Sigmoid colon (tissue), 7 donors: ENCODE results near the gene PREX1. TPM values are rescaled to one million over a fixed set of nuclear protein-coding genes. Genes with fewer than 3 reads are reported as not detected.
A peak's percentile ranks its signal among the peaks of the same experiment; 100 is the strongest.

Experiments
- DNase-seq: peaks from one replicate; pipeline ENCODE4 v3.0.0-alpha.2; 2019
- H3K27ac ChIP-seq, 4 donors: fragments of 200-600 bp; sonication (generic); one replicate each; pipeline ENCODE4 v1.5.1; 2016 to 2019; ENCODE audit warnings: mild to moderate bottlenecking in 1 of 4
- H3K27me3 ChIP-seq, 3 donors: fragments of 200-600 bp; sonication (generic); one replicate each; pipeline ENCODE4 v1.5.1; 2019; ENCODE audit warnings: mild to moderate bottlenecking in 1 of 3
- H3K36me3 ChIP-seq, 4 donors: fragments of 200-600 bp; sonication (generic); one replicate each; pipeline ENCODE4 v1.5.1; 2016 to 2019
- H3K4me1 ChIP-seq, 4 donors: fragments of 200-600 bp; sonication (generic); one replicate each; pipeline ENCODE4 v1.5.1; 2017 to 2019
- H3K4me3 ChIP-seq, 4 donors: fragments of 200-600 bp; sonication (generic); one replicate each; pipeline ENCODE4 v1.5.1; 2017 to 2019; ENCODE audit warnings: mild to moderate bottlenecking in 2 of 4, moderate library complexity in 1 of 4
- H3K9me3 ChIP-seq, 4 donors: fragments of 200-600 bp in 3 of 4; sonication (generic) in 3 of 4; one replicate each; pipeline versions ENCODE4 v1.5.1 to v1.6.1; 2013 to 2019
- CTCF ChIP-seq, 4 experiments: fragments of 450-650 bp in 3 of 4; fragments of 200-600 bp in 1 of 4; IDR thresholded peaks; one replicate each; pipeline ENCODE4 v1.5.1; 2016 to 2019; ENCODE audit warnings: antibody characterized with exemption in 4 of 4, mild to moderate bottlenecking in 3 of 4, moderate library complexity in 2 of 4
- EP300 ChIP-seq, 4 donors: sonication (generic); formaldehyde crosslinking; IDR thresholded peaks; one replicate each; pipeline ENCODE4 v1.6.1; 2017; ENCODE audit warnings: antibody characterized with exemption in 4 of 4
- POLR2A ChIP-seq, 2 donors: fragments of 450-650 bp; IDR thresholded peaks; one replicate each; pipeline ENCODE4 v1.6.1; 2016; ENCODE audit warnings: antibody characterized with exemption in 2 of 2, mild to moderate bottlenecking in 2 of 2, moderate library complexity in 2 of 2
- POLR2AphosphoS5 ChIP-seq, 4 donors: sonication (generic); formaldehyde crosslinking; IDR thresholded peaks; one replicate each; pipeline ENCODE4 v1.6.1; 2017; ENCODE audit warnings: antibody characterized with exemption in 4 of 4
- WGBS, 2 donors: extraction: QIAGEN DNeasy Blood & Tissue Kit; methylation state at CpG; one replicate each; pipeline ENCODE4 v1.1.7; 2013; 5-methylcytosine and 5-hydroxymethylcytosine counted together
- intact Hi-C: fragments of 100-400 bp; cut with DNase I; formaldehyde crosslinking; loops from one replicate; pipeline ENCODE4 v1.15.1; 2023
- polyA plus RNA-seq, 3 donors: library from polyadenylated mRNA; stranded (reverse); fragments of 200-250 nt; gene quantifications; one replicate each; pipeline ENCODE4 v1.2.3, GENCODE V29; 2013
- total RNA-seq, 4 donors: library from RNA; depleted of rRNA; stranded (reverse); fragments of >200 nt; gene quantifications; one replicate each; pipeline ENCODE4 v1.1.0, GENCODE V29; 2016
- donor health status: healthy with polysubstance abuse.
- donor health status: Bipolar disorder and iron deficiency.
- donor health status: healthy.

PREX1 gene
- total and polyA plus RNA-seq, 7 donors = 5.4 to 22.9 (median 15.5) TPM

GRCh38 chr20:48607544-48607865 is 220.3 kb downstream of the PREX1 start:
- Histone ChIP-seq H3K27me3 (no peaks in the 10 kb centered on the region), H3K36me3 (no peaks in the 10 kb centered on the region), H3K4me3 (no peak overlapping the region), H3K27ac (no peak overlapping the region), H3K4me1 (no peaks in the 10 kb centered on the region), H3K9me3 (no peaks in the 10 kb centered on the region)
- no peak for DNase-seq
- 95 to 96% methylated on average over 8 of the region's 8 CpGs for WGBS, 2 donors
- intact Hi-C loops = no loop called here
- no peak for TF ChIP-seq CTCF (IDR thresholded peaks at IDR 0.05)
- TF ChIP-seq POLR2A (IDR thresholded peaks at IDR 0.05) = no peak
- no peak for TF ChIP-seq POLR2AphosphoS5 (IDR thresholded peaks at IDR 0.05)
- no peak for TF ChIP-seq EP300 (IDR thresholded peaks at IDR 0.05)

DNA sequence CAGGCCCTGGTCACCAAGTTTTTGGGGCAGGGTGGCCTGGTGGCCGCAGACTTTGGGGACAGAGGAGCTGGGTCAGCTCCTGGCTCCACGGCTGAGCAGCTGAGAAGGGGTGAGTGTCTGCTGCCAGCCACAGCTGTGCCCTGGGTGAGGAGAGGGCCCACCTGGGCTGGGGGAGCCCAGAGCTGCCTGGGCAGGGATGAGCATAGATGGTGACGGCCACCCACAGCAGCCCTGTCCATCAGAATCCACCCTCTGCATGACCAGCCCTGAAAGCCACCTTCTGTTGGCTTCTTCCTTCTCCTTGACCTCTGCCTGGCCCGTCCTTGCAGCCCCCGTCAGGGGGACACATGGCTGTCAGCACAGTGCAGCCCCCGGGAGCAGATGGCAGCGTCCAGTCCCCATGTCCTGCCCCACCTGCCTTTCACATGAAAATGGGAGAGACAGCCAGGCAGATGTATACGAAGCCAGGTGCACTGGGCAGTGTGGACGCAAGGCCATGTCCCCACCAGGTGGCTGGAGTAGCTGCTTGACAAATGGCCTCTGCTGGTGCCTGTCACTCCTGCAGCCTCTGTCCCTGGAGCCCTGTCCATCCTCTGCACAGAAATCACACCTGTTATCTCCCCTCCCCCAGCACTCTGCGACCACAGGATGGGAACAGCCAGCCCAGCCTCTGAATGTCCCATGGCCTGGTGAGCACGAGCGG is 220.8 kb downstream of the PREX1 start:
- Histone ChIP-seq H3K4me3 (no peak overlapping the region), H3K4me1 (no peaks in the 10 kb centered on the region), H3K36me3 (no peaks in the 10 kb centered on the region), H3K9me3 (no peaks in the 10 kb centered on the region), H3K27ac (no peak overlapping the region), H3K27me3 (no peaks in the 10 kb centered on the region)
- WGBS, 2 donors = 85 to 92% methylated on average over 12 of the region's 12 CpGs
- DNase-seq = peak; percentile 54
- intact Hi-C loops = no loop called here
- TF ChIP-seq CTCF (IDR thresholded peaks at IDR 0.05) (no peak), EP300 (IDR thresholded peaks at IDR 0.05) (no peak), POLR2A (IDR thresholded peaks at IDR 0.05) (no peak), POLR2AphosphoS5 (IDR thresholded peaks at IDR 0.05) (no peak)

DNA sequence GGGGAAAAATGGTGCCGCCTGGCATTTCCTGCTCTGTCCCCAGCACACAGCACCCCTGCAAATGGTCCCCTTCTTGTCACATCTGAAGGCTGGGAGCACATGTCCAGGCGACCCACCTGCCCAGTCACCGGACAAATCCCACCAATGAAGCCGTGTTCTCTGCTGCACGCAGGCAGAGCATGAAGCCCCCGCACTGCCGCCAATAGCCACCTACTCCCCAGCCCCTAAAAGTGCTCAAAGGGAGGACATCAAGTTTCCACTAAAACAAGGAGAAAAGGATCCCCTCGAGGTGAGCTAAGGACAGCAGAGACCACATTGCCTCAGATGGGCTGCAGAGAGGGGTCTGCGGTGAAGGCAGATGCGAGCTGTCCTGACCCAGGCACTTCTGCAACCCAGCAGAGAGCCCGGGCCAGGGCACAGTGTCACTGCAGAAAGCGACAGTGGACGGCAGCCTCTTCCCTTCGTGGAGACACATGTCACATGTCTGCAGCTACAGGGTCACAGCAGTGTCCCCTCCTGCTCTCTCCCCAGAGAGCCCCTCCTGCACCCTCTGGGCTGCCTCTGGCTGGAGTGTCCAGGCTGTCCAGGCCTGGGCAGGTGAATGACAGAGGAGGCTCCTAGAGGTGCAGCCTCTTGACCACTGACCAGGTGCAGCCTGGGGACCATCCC is 221.5 kb downstream of the PREX1 start:
- intact Hi-C loops = no loop called here
- Histone ChIP-seq H3K36me3 (no peaks in the 10 kb centered on the region), H3K9me3 (peaks cover 0 to 1% (median 0%) of the 10 kb centered on the region in 4 donors), H3K4me1 (no peaks in the 10 kb centered on the region), H3K27me3 (no peaks in the 10 kb centered on the region), H3K27ac (no peak overlapping the region), H3K4me3 (no peak overlapping the region)
- WGBS, 2 donors = 82 to 85% methylated on average over 14 of the region's 14 CpGs
- TF ChIP-seq POLR2A (IDR thresholded peaks at IDR 0.05) (no peak), EP300 (IDR thresholded peaks at IDR 0.05) (no peak), CTCF (IDR thresholded peaks at IDR 0.05) (no peak), POLR2AphosphoS5 (IDR thresholded peaks at IDR 0.05) (no peak)
- peak; percentile 21 for DNase-seq

DNA sequence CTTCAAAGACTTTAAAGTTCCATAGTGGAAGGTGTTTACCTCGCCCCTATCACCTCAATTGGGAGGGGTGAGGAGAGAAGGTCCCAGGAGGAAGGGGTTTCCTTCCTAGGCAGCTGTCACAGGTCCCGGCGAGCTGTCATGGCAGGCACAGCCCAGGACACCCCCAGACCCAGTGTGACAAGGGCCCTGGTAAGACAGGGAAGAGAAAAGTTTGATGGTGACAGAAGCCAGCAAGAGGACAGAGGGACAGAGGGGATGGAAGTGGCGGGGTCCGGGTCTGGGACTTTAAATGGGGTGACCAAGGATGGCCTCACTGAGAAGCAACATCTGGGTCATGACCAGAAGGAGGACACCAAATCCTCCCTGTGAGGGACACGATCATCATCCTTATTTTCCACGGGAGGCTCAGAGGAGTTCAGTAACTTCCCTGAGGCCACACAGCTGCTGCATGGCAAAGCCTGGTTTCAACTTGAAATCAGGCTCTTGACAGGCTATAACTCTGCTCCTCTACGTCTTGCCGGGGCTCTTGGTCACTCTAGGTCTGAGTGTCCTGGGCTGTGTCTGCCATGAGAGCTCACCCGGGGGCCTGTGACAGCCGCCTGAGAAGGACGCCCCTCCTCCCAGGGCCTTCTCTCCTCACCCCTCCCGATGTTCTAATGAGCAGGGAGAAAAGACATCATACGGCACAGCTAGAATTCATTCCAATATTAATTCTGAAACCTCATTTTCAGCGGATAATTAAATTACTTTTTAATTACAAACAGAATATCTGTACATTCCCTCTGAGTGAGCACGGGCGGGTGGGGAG is 222.2 kb downstream of the PREX1 start:
- Histone ChIP-seq H3K27ac (no peak overlapping the region), H3K27me3 (no peaks in the 10 kb centered on the region), H3K4me1 (no peaks in the 10 kb centered on the region), H3K36me3 (no peaks in the 10 kb centered on the region), H3K9me3 (peaks cover 0 to 1% (median 0%) of the 10 kb centered on the region in 4 donors), H3K4me3 (no peak overlapping the region)
- 79 to 81% methylated on average over 17 of the region's 17 CpGs for WGBS, 2 donors
- TF ChIP-seq POLR2A (IDR thresholded peaks at IDR 0.05) (no peak), CTCF (IDR thresholded peaks at IDR 0.05) (no peak), POLR2AphosphoS5 (IDR thresholded peaks at IDR 0.05) (no peak), EP300 (IDR thresholded peaks at IDR 0.05) (no peak)
- DNase-seq = peak; percentile 51
- intact Hi-C loops = no loop called here
